GM12873 (cell line): Measurements from ENCODE around the gene CHEK1.

Experiments used
- CTCF ChIP-seq: IDR thresholded peaks from 2 replicates; pipeline ENCODE4 v1.5.1; 2012; ENCODE audit warnings: low read depth, mild to moderate bottlenecking, moderate library complexity, low read length, control low read depth; ENCODE audit not compliant: insufficient read depth; ENCODE audit errors: missing control alignments

The CHEK1 gene

GRCh38 chr11:125680747-125681146, 55.8 kb downstream of the CHEK1 start, which contains the start of gene ACRV1:
Gene ACRV1 (minus strand): TSS chr11:125680847. CDS start chr11:125680780, 67 bp downstream.
- TF ChIP-seq CTCF = no peak

- no peak for TF ChIP-seq CTCF
Observed at GRCh38 chr11:125685228-125685627, 60.3 kb downstream of the CHEK1 start.

GRCh38 chr11:125688066-125688465, 63.1 kb downstream of the CHEK1 start:
- TF ChIP-seq CTCF = no peak

GRCh38 chr11:125688632-125689031, 63.7 kb downstream of the CHEK1 start:
- no peak for TF ChIP-seq CTCF

- no peak for TF ChIP-seq CTCF
Observed at GRCh38 chr11:125689274-125689859, 64.4 kb downstream of the CHEK1 start.

- TF ChIP-seq CTCF = no peak
Observed at GRCh38 chr11:125690006-125690405, 65.0 kb downstream of the CHEK1 start.

GRCh38 chr11:125692887-125693286, 67.9 kb downstream of the CHEK1 start:
- TF ChIP-seq CTCF = no peak
